Uterus (tissue), 2 donors: Measurements from ENCODE around the gene NAV3.

Source experiments
- CTCF ChIP-seq, 4 experiments: fragments of 200-600 bp in 2 of 4; fragments of 450-650 bp in 2 of 4; sonication (generic) in 2 of 4; IDR thresholded peaks; one replicate each; pipeline ENCODE4 v1.5.1; 2016 to 2019; ENCODE audit warnings: antibody characterized with exemption in 4 of 4, mild to moderate bottlenecking in 2 of 4, moderate library complexity in 1 of 4
- POLR2A ChIP-seq, 2 donors: fragments of 450-650 bp; IDR thresholded peaks; one replicate each; pipeline ENCODE4 v1.6.1; 2016; ENCODE audit warnings: antibody characterized with exemption in 2 of 2, mild to moderate bottlenecking in 1 of 2, moderate library complexity in 1 of 2

- no peak for TF ChIP-seq CTCF (IDR thresholded peaks at IDR 0.05)
- TF ChIP-seq POLR2A (IDR thresholded peaks at IDR 0.05): no peak
Measured at GRCh38 chr12:78185109-78185508, 354.4 kb downstream of the NAV3 start.
